Nephron progenitor cell (in vitro differentiated cells): ENCODE measurements around the gene TBCD.

Experiments
- DNase-seq: peaks from one replicate; pipeline ENCODE4 v3.0.0; 2021
- H3K27ac Mint-ChIP-seq: 2 replicates; pipeline ENCODE4 v1.8.0; 2021; ENCODE audit warnings: mild to moderate bottlenecking, moderate library complexity, mixed read lengths
- H3K27me3 Mint-ChIP-seq: 2 replicates; pipeline ENCODE4 v1.8.0; 2021; ENCODE audit warnings: mild to moderate bottlenecking, low read depth, mixed read lengths; ENCODE audit not compliant: poor library complexity
- H3K36me3 Mint-ChIP-seq: 2 replicates; pipeline ENCODE4 v1.8.0; 2021; ENCODE audit warnings: low read depth, mixed read lengths
- H3K4me1 Mint-ChIP-seq: 2 replicates; pipeline ENCODE4 v1.8.0; 2021; ENCODE audit warnings: mixed read lengths
- H3K4me3 Mint-ChIP-seq: 2 replicates; pipeline ENCODE4 v1.8.0; 2021; ENCODE audit warnings: mild to moderate bottlenecking, moderate library complexity, mixed read lengths
- H3K9me3 Mint-ChIP-seq: 2 replicates; pipeline ENCODE4 v1.8.0; 2021; ENCODE audit warnings: mild to moderate bottlenecking, moderate library complexity, mixed read lengths
- TF ChIP-seq, protein P1 (sequence below): fragments of 200-600 bp; sonication (generic); IDR thresholded peaks from 2 replicates; pipeline ENCODE4 v1.5.0; 2021; ENCODE audit warnings: antibody characterized with exemption

TBCD gene

DNA sequence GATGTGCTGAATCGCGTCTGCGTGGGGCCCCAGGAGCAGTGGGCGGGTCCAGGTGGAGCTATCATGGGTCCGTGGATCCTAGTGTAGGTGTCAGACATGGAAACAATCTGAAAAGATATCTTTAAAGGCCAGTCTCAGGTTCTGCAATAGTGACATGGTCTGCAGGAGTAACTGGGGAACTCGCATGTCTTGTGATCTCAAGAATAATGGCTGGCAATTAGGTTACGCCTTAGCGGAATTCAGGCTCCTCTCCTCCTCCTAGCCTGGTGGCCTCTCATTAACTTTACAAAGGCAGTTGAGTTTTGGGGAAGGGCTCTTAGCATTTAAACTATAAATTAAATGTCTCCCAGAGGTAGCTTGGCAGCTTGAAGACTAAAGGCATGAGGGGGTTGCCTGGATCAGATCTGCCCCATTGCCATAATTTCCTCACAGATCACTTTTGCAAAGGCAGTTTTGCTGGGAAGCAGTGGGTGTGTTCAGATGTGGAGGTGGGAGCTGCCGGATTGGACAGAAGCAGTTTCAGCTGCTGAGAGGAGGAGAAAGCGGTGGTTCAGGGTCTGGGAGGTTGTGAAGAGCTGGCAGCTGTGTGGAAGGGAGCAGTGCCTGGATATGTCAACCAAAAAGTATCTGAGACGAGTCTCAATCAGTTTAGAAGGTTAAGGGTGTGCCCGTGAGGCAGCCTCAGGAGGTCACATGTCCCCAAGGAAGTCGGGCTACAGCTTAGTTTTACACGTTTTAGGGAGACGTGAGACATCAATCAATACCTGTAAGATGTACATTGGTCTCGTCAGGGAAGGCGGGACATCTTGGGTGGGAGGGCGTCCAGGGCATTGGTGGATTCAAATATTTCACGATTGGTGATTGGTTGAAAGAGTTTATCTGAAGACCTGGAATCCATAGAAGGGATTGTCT is 2.7 kb downstream of the TBCD start:
- peaks cover 16% of the 10 kb centered on the region for H3K36me3 Mint-ChIP-seq
- peaks cover 15% of the 10 kb centered on the region for H3K27me3 Mint-ChIP-seq
- peak; percentile 52 for DNase-seq
- no peaks in the 10 kb centered on the region for H3K9me3 Mint-ChIP-seq
- peak overlapping the region; percentile 93 for H3K4me3 Mint-ChIP-seq
- peak overlapping the region; percentile 73 for H3K27ac Mint-ChIP-seq
- H3K4me1 Mint-ChIP-seq: peaks cover 47% of the 10 kb centered on the region
- TF ChIP-seq, protein P1, sequence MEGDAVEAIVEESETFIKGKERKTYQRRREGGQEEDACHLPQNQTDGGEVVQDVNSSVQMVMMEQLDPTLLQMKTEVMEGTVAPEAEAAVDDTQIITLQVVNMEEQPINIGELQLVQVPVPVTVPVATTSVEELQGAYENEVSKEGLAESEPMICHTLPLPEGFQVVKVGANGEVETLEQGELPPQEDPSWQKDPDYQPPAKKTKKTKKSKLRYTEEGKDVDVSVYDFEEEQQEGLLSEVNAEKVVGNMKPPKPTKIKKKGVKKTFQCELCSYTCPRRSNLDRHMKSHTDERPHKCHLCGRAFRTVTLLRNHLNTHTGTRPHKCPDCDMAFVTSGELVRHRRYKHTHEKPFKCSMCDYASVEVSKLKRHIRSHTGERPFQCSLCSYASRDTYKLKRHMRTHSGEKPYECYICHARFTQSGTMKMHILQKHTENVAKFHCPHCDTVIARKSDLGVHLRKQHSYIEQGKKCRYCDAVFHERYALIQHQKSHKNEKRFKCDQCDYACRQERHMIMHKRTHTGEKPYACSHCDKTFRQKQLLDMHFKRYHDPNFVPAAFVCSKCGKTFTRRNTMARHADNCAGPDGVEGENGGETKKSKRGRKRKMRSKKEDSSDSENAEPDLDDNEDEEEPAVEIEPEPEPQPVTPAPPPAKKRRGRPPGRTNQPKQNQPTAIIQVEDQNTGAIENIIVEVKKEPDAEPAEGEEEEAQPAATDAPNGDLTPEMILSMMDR: no peak

DNA sequence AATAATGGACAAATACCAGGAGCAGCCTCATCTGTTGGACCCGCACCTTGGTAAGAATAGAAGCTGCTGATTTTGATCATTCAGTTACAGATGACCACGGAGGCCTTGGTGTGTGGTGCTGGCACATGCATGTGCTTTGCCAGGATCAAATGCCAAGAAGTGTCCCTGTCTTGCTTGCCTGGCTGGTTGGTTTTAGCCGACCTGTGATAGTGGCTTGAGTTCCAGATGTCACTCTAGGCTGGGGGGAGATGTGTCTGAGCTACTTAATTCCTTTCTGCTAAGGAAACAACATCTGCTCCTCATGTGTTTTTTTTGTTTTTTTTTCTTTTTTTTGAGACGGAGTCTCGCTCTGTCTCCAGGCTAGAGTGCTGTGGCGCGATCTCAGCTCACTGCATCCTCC is 4.3 kb downstream of the TBCD start:
- Mint-ChIP-seq H3K36me3 (peaks cover 25% of the 10 kb centered on the region), H3K4me3 (no peak overlapping the region), H3K27ac (no peak overlapping the region), H3K27me3 (peaks cover 4% of the 10 kb centered on the region), H3K4me1 (peaks cover 55% of the 10 kb centered on the region), H3K9me3 (no peaks in the 10 kb centered on the region)
- TF ChIP-seq, protein P1: no peak
- no peak for DNase-seq

DNA sequence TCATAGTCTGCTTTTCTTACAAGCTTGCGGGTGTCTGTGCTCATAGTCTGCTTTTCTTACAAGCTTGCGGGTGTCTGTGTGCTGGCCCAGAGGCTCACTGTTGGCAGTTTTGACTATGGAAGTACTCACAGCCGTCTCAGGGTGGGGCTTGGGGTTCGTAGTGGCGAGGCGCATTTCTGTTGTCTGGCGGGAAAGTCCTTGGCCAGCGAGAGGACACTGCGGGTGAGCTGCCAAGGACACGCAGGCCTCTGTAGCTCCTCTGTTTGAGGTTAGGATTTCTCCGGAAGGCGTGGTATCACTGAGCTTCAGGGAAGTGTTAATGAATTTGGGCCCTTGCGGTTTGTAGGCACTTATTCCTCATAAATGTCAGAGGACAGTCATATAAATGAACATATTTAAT is 13.5 kb downstream of the TBCD start:
- Mint-ChIP-seq H3K4me3 (no peak overlapping the region), H3K36me3 (peaks cover 76% of the 10 kb centered on the region), H3K9me3 (peaks cover 7% of the 10 kb centered on the region), H3K27ac (peak overlapping the region; percentile 69), H3K27me3 (no peaks in the 10 kb centered on the region), H3K4me1 (peaks cover 18% of the 10 kb centered on the region)
- TF ChIP-seq, protein P1: no peak
- no peak for DNase-seq

DNA sequence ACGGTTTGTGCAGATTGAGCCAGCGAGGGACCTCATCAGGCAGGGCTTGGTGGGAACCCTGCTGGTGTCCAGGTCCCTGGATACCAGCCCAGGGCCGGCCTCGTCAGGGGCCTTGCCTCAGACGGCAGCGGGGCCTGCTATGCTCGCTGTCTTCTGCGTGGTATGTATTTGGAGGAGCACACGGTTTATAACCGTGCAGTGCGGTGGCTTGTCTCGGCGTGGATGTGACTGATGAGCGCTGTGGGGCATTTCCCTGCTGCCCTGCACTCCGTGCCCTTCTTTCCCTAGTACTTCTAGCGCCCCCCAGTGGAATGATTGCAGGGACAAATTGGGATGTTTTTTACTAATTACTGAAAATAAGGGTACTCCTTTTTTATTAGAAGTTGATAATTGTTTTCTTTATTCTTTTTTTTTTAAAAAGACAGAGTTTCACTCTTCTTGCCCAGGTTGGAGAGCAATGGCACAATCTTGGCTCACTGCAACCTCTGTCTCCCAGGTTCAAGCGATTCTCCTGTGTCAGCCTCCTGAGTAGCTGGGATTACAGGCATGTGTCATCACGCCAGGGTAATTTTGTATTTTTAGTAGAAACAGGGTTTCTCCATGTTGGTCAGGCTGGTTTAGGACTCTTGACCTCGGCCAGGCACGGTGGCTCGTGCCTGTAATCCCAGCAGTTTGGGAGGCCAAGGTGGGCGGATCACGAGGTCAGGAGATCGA is 15.3 kb downstream of the TBCD start:
- DNase-seq: peak; percentile 54

DNA sequence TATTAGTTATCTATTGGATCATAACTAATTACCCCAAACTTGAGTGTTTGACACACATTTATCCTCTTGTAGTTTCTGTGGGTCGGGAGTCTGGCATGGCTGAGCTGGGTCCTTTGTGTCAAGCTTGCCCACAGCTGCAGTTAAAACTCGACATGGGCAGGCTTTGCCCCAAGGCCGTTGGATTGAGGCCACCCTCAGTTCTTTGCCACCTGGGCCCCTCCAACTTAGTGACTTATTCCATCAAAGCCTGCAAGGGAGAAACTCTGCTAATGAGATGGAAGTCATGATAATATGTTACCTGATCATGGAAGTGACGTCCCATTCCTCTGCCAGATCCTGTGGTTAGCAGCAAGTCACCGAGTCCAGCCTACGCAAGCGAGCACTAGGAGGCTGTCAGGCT is 17.2 kb downstream of the TBCD start:
- H3K4me1 Mint-ChIP-seq: peaks cover 3% of the 10 kb centered on the region
- H3K27ac Mint-ChIP-seq: no peak overlapping the region
- peaks cover 7% of the 10 kb centered on the region for H3K9me3 Mint-ChIP-seq
- no peaks in the 10 kb centered on the region for H3K27me3 Mint-ChIP-seq
- TF ChIP-seq, protein P1: no peak
- no peak overlapping the region for H3K4me3 Mint-ChIP-seq
- DNase-seq: no peak
- peaks cover 78% of the 10 kb centered on the region for H3K36me3 Mint-ChIP-seq

More for the DNA sequence above, 15.3 kb downstream of the TBCD start:
- Mint-ChIP-seq H3K27me3 (no peaks in the 10 kb centered on the region), H3K4me3 (no peak overlapping the region), H3K36me3 (peaks cover 75% of the 10 kb centered on the region), H3K9me3 (peaks cover 7% of the 10 kb centered on the region), H3K27ac (no peak overlapping the region), H3K4me1 (peaks cover 15% of the 10 kb centered on the region)
- TF ChIP-seq, protein P1: peak; percentile 52
